ENCODE measurements around the gene VWA8.

DNA sequence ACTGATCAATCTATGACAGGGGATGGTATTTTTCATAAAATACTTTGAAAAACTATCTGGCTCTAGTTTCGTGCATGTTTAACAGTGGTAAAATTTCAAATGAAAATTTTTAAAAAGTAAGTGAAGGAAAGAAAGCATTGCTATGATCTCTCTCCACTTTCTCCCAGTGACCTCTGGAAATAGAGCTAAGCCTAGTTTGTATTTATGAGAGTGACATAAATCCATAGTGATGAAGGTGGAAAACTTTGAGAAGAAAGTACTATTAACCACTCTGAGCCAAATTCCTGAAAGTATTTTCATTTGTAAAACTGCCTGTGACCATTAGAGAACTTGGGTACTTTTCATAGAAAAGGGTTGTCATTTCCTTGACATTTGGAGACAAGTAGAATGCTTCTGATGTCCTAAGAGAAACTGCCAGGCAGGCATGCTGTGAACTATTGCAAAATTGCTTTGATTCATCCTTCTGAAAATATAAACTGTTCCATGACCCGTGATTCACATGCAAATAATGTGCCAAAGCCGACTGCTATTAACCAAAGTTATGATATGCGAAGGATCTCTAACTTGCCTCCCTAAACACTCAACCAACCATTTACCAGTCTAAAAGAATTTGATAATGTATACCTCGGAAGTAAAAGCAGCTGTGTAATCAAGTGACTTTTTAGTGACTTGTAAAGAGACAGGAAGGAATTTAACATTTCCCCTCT, 133.2 kb downstream of the VWA8 start:
- TF ChIP-seq TCF7L2 (IDR thresholded peaks at IDR 0.05; ENCODE audit: borderline replicate concordance, extremely low read depth, insufficient read depth, insufficient read length) (no peak), POLR2A (IDR thresholded peaks at IDR 0.05; ENCODE audit: borderline replicate concordance, extremely low read depth, insufficient read depth, insufficient read length) (no peak), POLR2AphosphoS5 (IDR thresholded peaks at IDR 0.05; ENCODE audit: low read depth, low read length) (no peak), RAD21 (IDR thresholded peaks at IDR 0.05; ENCODE audit: low read depth) (no peak), EZH2phosphoT487 (IDR thresholded peaks at IDR 0.05; ENCODE audit: borderline replicate concordance) (no peak), EGR1 (IDR thresholded peaks at IDR 0.05; ENCODE audit: low read depth) (no peak)
- TF ChIP-seq, protein P1, sequence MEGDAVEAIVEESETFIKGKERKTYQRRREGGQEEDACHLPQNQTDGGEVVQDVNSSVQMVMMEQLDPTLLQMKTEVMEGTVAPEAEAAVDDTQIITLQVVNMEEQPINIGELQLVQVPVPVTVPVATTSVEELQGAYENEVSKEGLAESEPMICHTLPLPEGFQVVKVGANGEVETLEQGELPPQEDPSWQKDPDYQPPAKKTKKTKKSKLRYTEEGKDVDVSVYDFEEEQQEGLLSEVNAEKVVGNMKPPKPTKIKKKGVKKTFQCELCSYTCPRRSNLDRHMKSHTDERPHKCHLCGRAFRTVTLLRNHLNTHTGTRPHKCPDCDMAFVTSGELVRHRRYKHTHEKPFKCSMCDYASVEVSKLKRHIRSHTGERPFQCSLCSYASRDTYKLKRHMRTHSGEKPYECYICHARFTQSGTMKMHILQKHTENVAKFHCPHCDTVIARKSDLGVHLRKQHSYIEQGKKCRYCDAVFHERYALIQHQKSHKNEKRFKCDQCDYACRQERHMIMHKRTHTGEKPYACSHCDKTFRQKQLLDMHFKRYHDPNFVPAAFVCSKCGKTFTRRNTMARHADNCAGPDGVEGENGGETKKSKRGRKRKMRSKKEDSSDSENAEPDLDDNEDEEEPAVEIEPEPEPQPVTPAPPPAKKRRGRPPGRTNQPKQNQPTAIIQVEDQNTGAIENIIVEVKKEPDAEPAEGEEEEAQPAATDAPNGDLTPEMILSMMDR (IDR thresholded peaks at IDR 0.05 in 2 of 3, conservative IDR thresholded peaks at IDR 0.05 in 1 of 3; ENCODE audit: borderline replicate concordance in 1 of 3, insufficient read depth in 1 of 3, low read depth in 2 of 3, low read length in 2 of 3) = no peak
- TF ChIP-seq, protein P2, sequence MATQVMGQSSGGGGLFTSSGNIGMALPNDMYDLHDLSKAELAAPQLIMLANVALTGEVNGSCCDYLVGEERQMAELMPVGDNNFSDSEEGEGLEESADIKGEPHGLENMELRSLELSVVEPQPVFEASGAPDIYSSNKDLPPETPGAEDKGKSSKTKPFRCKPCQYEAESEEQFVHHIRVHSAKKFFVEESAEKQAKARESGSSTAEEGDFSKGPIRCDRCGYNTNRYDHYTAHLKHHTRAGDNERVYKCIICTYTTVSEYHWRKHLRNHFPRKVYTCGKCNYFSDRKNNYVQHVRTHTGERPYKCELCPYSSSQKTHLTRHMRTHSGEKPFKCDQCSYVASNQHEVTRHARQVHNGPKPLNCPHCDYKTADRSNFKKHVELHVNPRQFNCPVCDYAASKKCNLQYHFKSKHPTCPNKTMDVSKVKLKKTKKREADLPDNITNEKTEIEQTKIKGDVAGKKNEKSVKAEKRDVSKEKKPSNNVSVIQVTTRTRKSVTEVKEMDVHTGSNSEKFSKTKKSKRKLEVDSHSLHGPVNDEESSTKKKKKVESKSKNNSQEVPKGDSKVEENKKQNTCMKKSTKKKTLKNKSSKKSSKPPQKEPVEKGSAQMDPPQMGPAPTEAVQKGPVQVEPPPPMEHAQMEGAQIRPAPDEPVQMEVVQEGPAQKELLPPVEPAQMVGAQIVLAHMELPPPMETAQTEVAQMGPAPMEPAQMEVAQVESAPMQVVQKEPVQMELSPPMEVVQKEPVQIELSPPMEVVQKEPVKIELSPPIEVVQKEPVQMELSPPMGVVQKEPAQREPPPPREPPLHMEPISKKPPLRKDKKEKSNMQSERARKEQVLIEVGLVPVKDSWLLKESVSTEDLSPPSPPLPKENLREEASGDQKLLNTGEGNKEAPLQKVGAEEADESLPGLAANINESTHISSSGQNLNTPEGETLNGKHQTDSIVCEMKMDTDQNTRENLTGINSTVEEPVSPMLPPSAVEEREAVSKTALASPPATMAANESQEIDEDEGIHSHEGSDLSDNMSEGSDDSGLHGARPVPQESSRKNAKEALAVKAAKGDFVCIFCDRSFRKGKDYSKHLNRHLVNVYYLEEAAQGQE (IDR thresholded peaks at IDR 0.05; ENCODE audit: low read depth) = no peak

All from HCT116 (cell line).